Naive thymus-derived CD8-positive, alpha-beta T cell (primary cell): Measurements from ENCODE around the gene CCDC85B. TPM values are rescaled to one million over a fixed set of nuclear protein-coding genes. Genes with fewer than 3 reads are reported as not detected.
"Not testable (repeated sequence)": the region's sequence is repeated elsewhere in the genome, so short reads cannot be mapped to it uniquely, and the experiment has no call there.

Source experiments
- ATAC-seq, 2 donors: fragments of 150-1000 bp; cut with Tn5 transposase in 1 of 2; sonication (Bioruptor Pico), chemical (Tn5 transposase) in 1 of 2; 1 replicate in 1 of 2; 2 replicates in 1 of 2; pipeline ENCODE4 v1.10.0; 2021; ENCODE audit warnings: mild to moderate bottlenecking in 2 of 2, moderate library complexity in 2 of 2
- POLR2A ChIA-PET: fragments of 350-600 bp; sonication (Branson Sonifier 250); formaldehyde crosslinking; loops from one replicate; lab custom pipeline; 2021; ENCODE audit warnings: antibody characterized with exemption; lab: Charles Lee
- DNase-seq, 10 donors: peaks; one replicate each; pipeline versions ENCODE4 v3.0.0 to v3.0.0-alpha.2; 2020 to 2022
- H3K27ac Mint-ChIP-seq, 10 donors: one replicate each; pipeline ENCODE4 v1.8.0; 2020 to 2022; ENCODE audit warnings: mild to moderate bottlenecking in 10 of 10, mixed read lengths in 10 of 10, moderate library complexity in 4 of 10, inconsistent platforms in 1 of 10
- H3K27me3 Mint-ChIP-seq, 5 donors: one replicate each; pipeline ENCODE4 v1.8.0; 2021 to 2022; ENCODE audit warnings: mixed read lengths in 5 of 5
- H3K36me3 Mint-ChIP-seq, 3 donors: one replicate each; pipeline ENCODE4 v1.8.0; 2020 to 2022; ENCODE audit warnings: mixed read lengths in 3 of 3, mild to moderate bottlenecking in 2 of 3, inconsistent platforms in 1 of 3
- H3K4me1 Mint-ChIP-seq, 4 donors: one replicate each; pipeline ENCODE4 v1.8.0; 2021 to 2022; ENCODE audit warnings: mixed read lengths in 4 of 4
- H3K4me3 Mint-ChIP-seq, 10 donors: one replicate each; pipeline ENCODE4 v1.8.0; 2020 to 2022; ENCODE audit warnings: mild to moderate bottlenecking in 10 of 10, mixed read lengths in 10 of 10, moderate library complexity in 6 of 10, inconsistent platforms in 1 of 10
- H3K9me3 Mint-ChIP-seq, 9 donors: one replicate each; pipeline ENCODE4 v1.8.0; 2020 to 2022; ENCODE audit warnings: mixed read lengths in 9 of 9, mild to moderate bottlenecking in 3 of 9, inconsistent platforms in 1 of 9, moderate library complexity in 1 of 9
- polyA plus RNA-seq, 3 donors: library from polyadenylated mRNA; unstranded; fragments of 300-500 nt; fragmentation: Illumina TruSeq; gene quantifications; one replicate each; pipeline ENCODE4 v1.2.3, GENCODE V29; 2021
- total RNA-seq, 8 experiments: library from RNA in 2 of 8; stranded (reverse) in 2 of 8; gene quantifications; one replicate each; pipeline ENCODE4 v1.2.3 and lab custom pipeline; 2021 to 2026

CCDC85B gene
- total and polyA plus RNA-seq, 5 experiments from 2014 or later: 25.8 to 83.6 (median 77.2) TPM

GRCh38 chr11:65883786-65884715 lies 6.4 kb upstream of the CCDC85B start:
- peaks cover 0 to 33% (median 2%) of the 10 kb centered on the region in 3 donors for H3K36me3 Mint-ChIP-seq
- POLR2A ChIA-PET: interaction anchor here (0.6 to 16.8 kb wide), 19 partner anchors 9 to 231 kb away, joined by 3 to 405 read pairs (median 5); partner anchors contain the start of genes AP5B1, BANF1, CFL1 and CTSW

GRCh38 chr11:65884716-65885092 lies 5.8 kb upstream of the CCDC85B start:
- peak overlapping the region; percentile 51 to 90 (median 77) for H3K27ac Mint-ChIP-seq
- H3K4me3 Mint-ChIP-seq: peak overlapping the region in 6 of 10 donors; percentile 16 to 79 (median 32)
- peak; percentile 48 to 52 for ATAC-seq
- H3K27me3 Mint-ChIP-seq: no peaks in the 10 kb centered on the region
- POLR2A ChIA-PET: interaction anchor here (0.6 to 16.8 kb wide), 19 partner anchors 9 to 428 kb away, joined by 3 to 405 read pairs (median 5); partner anchors contain the start of genes AP5B1, BANF1, CFL1 and CTSW
- peak; percentile 69 to 86 (median 81) for DNase-seq
- H3K36me3 Mint-ChIP-seq: peaks cover 0 to 33% (median 2%) of the 10 kb centered on the region in 3 donors
- H3K4me1 Mint-ChIP-seq: peaks cover 29 to 84% (median 70%) of the 10 kb centered on the region in 4 donors
- no peaks in the 10 kb centered on the region for H3K9me3 Mint-ChIP-seq

More at GRCh38 chr11:65883786-65884715, 6.4 kb upstream of the CCDC85B start:
- Mint-ChIP-seq H3K27ac (peak overlapping the region; percentile 60 to 90 (median 83)), H3K4me3 (peak overlapping the region in 5 of 10 donors; percentile 16 to 79 (median 23)), H3K27me3 (no peaks in the 10 kb centered on the region), H3K4me1 (peaks cover 25 to 84% (median 70%) of the 10 kb centered on the region in 4 donors), H3K9me3 (no peaks in the 10 kb centered on the region)
- ATAC-seq (no peak), DNase-seq (no peak)

- ATAC-seq: no peak
- Mint-ChIP-seq H3K27me3 (no peaks in the 10 kb centered on the region), H3K4me1 (peaks cover 34 to 84% (median 71%) of the 10 kb centered on the region in 4 donors), H3K4me3 (peak overlapping the region in 1 of 10 donors; percentile 45), H3K36me3 (peaks cover 0 to 33% (median 2%) of the 10 kb centered on the region in 3 donors), H3K9me3 (no peaks in the 10 kb centered on the region), H3K27ac (peak overlapping the region in 6 of 10 donors; percentile 50 to 90 (median 66))
- POLR2A ChIA-PET: interaction anchor here (0.6 to 16.8 kb wide), 16 partner anchors 10 to 1720 kb away, joined by 3 to 405 read pairs (median 6); partner anchors contain the start of genes AP5B1, CFL1, CTSW and EFEMP2
- no peak for DNase-seq
These were observed 5.2 kb upstream of the CCDC85B start for GRCh38 chr11:65885231-65885630.

- peak overlapping the region in 5 of 10 donors; percentile 59 to 100 (median 94) for H3K27ac Mint-ChIP-seq
- H3K27me3 Mint-ChIP-seq: no peaks in the 10 kb centered on the region
- H3K36me3 Mint-ChIP-seq: peaks cover 0 to 33% (median 2%) of the 10 kb centered on the region in 3 donors
- POLR2A ChIA-PET: interaction anchor here (0.6 to 16.8 kb wide), 14 partner anchors 11 to 1720 kb away, joined by 3 to 405 read pairs (median 8); partner anchors contain the start of genes C11orf68, CFL1, CTSW and DRAP1
- DNase-seq (no peak), ATAC-seq (no peak)
- peak overlapping the region in 7 of 10 donors; percentile 29 to 96 (median 89) for H3K4me3 Mint-ChIP-seq
- H3K9me3 Mint-ChIP-seq: no peaks in the 10 kb centered on the region
- H3K4me1 Mint-ChIP-seq: peaks cover 29 to 78% (median 66%) of the 10 kb centered on the region in 4 donors
These were observed 4.5 kb upstream of the CCDC85B start for GRCh38 chr11:65885808-65886536.

- H3K4me1 Mint-ChIP-seq: peaks cover 30 to 72% (median 63%) of the 10 kb centered on the region in 4 donors
- peaks cover 0 to 30% (median 2%) of the 10 kb centered on the region in 3 donors for H3K36me3 Mint-ChIP-seq
- POLR2A ChIA-PET: interaction anchor here (0.6 to 16.8 kb wide), 15 partner anchors 12 to 1015 kb away, joined by 3 to 405 read pairs (median 5); partner anchors contain the start of genes C11orf68, CFL1, CTSW and DRAP1
- DNase-seq: no peak
- no peaks in the 10 kb centered on the region for H3K9me3 Mint-ChIP-seq
- ATAC-seq: no peak
- H3K27me3 Mint-ChIP-seq: no peaks in the 10 kb centered on the region
- H3K4me3 Mint-ChIP-seq: peak overlapping the region; percentile 87 to 96 (median 90)
- H3K27ac Mint-ChIP-seq: peak overlapping the region; percentile 94 to 100 (median 99)
These were observed 3.4 kb upstream of the CCDC85B start for GRCh38 chr11:65886826-65887722.

- Mint-ChIP-seq H3K36me3 (peaks cover 0 to 28% (median 0%) of the 10 kb centered on the region in 3 donors), H3K4me1 (peaks cover 37 to 74% (median 67%) of the 10 kb centered on the region in 4 donors), H3K27me3 (no peaks in the 10 kb centered on the region)
These were observed 2.7 kb upstream of the CCDC85B start for GRCh38 chr11:65887723-65888162.

GRCh38 chr11:65888163-65888814 lies 2.2 kb upstream of the CCDC85B start, which contains the start of gene FIBP:
Gene FIBP, minus strand, starts transcription at chr11:65888471. Its CDS starts 53 bp downstream, at chr11:65888418.
- Mint-ChIP-seq H3K27ac (peak within 1 kb of the TSS; percentile 94 to 100 (median 99)), H3K4me1 (peaks cover 38 to 79% (median 72%) of the 10 kb centered on the region in 4 donors), H3K9me3 (no peaks in the 10 kb centered on the region), H3K36me3 (peaks cover 0 to 26% (median 0%) of the 10 kb centered on the region in 3 donors), H3K27me3 (no peaks in the 10 kb centered on the region), H3K4me3 (peak within 1 kb of the TSS; percentile 87 to 96 (median 90))
- POLR2A ChIA-PET: interaction anchor here (0.8 to 16.8 kb wide), 22 partner anchors 12 to 324 kb away, joined by 3 to 405 read pairs (median 6); partner anchors contain the start of genes BANF1, C11orf68, CFL1 and CTSW
- ATAC-seq (peak; percentile 50 to 57), DNase-seq (peak; percentile 85 to 98 (median 91))

More at GRCh38 chr11:65887723-65888162, 2.7 kb upstream of the CCDC85B start:
- DNase-seq (peak in 2 of 10 donors; percentile 9 to 22), ATAC-seq (no peak)
- H3K4me3 Mint-ChIP-seq: peak overlapping the region; percentile 87 to 96 (median 90)
- H3K9me3 Mint-ChIP-seq: no peaks in the 10 kb centered on the region
- POLR2A ChIA-PET: interaction anchor here (0.7 to 16.8 kb wide), 21 partner anchors 13 to 1016 kb away, joined by 3 to 405 read pairs (median 5); partner anchors contain the start of genes BANF1, C11orf68, CFL1 and CTSW
- peak overlapping the region; percentile 94 to 100 (median 99) for H3K27ac Mint-ChIP-seq

GRCh38 chr11:65891219-65892136 lies 1.0 kb downstream of the CCDC85B start:
- H3K9me3 Mint-ChIP-seq: no peaks in the 10 kb centered on the region
- POLR2A ChIA-PET: interaction anchor here (0.5 to 16.8 kb wide), 27 partner anchors 9 to 1965 kb away, joined by 3 to 405 read pairs (median 7); partner anchors contain the start of genes AP5B1, BANF1, C11orf68 and CD248
- DNase-seq (peak in 3 of 10 donors; percentile 21 to 27 (median 26)), ATAC-seq (no peak)
- peaks cover 34 to 76% (median 68%) of the 10 kb centered on the region in 4 donors for H3K4me1 Mint-ChIP-seq
- no peaks in the 10 kb centered on the region for H3K27me3 Mint-ChIP-seq
- peaks cover 0 to 3% (median 0%) of the 10 kb centered on the region in 3 donors for H3K36me3 Mint-ChIP-seq
- peak overlapping the region; percentile 79 to 94 (median 84) for H3K4me3 Mint-ChIP-seq
- H3K27ac Mint-ChIP-seq: peak overlapping the region; percentile 79 to 96 (median 92)

- peak overlapping the region; percentile 79 to 94 (median 84) for H3K4me3 Mint-ChIP-seq
- DNase-seq: peak in 4 of 10 donors; percentile 31 to 39 (median 33)
- ATAC-seq: peak in 1 of 2 donors; percentile 7
These were observed 1.7 kb downstream of the CCDC85B start for GRCh38 chr11:65892137-65892540.

More at GRCh38 chr11:65892137-65892540, 1.7 kb downstream of the CCDC85B start:
- H3K9me3 Mint-ChIP-seq, H3K27me3 Mint-ChIP-seq, H3K36me3 Mint-ChIP-seq: not testable (repeated sequence)
- Mint-ChIP-seq H3K27ac (peak overlapping the region; percentile 79 to 96 (median 92)), H3K4me1 (peaks cover 34 to 70% (median 61%) of the 10 kb centered on the region in 4 donors)
- POLR2A ChIA-PET: interaction anchor here (0.6 to 16.8 kb wide), 10 partner anchors 8 to 74 kb away, joined by 3 to 405 read pairs (median 78); partner anchors contain the start of genes C11orf68, CFL1, CTSW and DRAP1
